Measurements from ENCODE around the gene LNP1. TPM values are rescaled to one million over a fixed set of nuclear protein-coding genes. Genes with fewer than 3 reads are reported as not detected.

Gene LNP1, protein sequence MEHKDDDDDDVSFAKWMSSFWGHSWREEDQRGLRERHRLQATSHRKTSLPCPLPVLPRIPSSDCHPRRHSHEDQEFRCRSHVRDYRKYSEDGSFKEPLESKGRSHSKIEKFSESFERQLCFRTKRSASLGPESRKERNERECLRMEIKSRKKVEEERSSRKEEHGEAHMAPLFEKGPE
- 0.81 and 1.1 TPM in 2 replicates for total RNA-seq

DNA sequence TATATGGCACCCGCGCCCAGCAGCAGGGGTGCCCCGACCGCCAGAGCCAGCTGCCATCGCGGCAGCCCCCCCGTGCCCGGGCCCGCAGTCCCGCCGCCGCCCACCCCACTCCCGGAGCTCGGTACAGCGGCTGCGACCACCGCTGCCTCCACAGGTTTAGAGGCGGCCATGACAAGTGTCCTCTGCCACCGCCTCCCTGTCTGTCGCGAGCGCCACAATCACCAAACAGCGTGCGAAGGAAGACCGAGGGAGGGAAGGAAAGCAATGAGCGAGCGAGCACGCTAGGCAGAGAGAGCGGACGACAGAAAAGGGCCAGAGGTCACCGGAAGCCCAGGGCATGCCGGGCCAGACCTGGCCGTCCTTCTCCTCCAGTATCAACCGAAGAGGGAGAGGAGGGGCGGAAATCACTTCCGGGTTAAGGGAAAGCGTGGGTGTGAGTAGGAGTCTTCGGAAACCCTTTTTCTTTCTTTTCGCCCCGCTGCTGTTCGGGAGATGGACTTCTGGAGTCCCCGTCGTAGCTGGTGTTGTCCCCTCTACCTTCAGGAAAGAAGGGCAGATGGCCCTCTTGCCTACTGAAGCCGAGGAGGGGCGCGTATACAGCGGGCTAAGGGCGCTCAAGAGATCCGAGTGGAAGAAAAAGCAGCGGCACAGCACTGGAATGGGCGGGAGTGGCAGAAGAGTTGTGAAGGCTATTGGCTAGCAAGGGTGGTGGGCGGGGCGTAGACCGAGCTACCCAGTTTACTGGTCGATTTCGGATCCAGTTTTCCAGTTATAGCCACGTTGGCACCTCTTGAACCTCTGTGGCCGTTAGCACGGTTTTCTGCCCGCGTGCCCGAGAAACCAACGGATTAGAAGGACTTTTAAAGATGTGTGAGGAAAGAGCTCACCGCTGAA, at the start of gene LNP1, which contains the start of gene TOMM70:
LNP1 (plus strand) TSS at position 760 of the 894 bp plus-strand sequence. CDS start 28,191 bp downstream, outside the sequence.
TOMM70 (minus strand) TSS at position 310 of the 894 bp plus-strand sequence; CDS start at position 170, 140 bp downstream.

DNA sequence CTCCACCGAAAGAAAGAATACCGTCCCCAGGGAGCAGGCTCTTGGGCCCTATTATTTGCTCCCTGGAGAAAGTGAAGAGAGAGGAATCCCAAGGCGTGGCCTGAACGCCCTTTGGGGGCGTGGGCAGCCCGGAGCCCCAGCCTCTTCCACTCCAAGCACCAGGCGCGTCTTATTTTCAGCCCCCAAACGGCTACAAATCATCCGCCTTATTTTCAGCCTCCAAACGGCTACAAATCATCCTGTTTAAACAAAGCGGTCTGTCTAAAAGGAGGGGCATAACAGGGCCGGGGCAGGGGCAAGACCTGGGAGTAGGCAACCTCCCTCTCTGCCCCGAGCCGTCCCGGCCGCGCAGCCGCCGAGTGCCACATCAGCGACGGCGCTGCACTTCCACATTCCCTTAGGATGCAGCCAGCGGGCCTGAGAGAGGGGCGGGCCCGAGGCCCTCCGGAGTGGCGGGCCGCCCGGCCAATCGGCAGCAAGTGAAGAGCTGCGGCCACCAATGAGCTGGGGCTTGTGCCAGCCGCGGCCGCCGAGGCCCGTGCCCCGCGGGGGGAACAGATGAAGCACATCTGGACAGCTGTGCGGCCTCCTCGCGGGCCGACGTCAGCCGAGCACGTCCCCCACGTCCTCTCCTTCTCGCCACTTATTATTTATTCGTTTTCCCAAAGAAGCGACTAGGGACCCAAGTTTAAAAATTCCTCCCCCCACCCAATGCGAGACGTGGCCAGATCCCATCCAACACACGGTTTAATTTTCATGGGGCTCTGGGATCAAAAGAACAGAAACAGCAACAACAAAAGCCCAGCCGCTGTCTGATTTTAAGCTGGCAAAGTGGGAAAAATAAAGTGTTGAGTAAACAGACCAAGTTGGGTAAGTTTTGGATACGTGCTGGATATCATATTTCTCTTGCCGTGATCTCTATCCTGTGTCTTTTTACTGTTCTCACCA, 91.0 kb downstream of the LNP1 start, which contains the start of gene TMEM45A:
TMEM45A (plus strand) TSS at position 561 of the 948 bp plus-strand sequence. CDS start 62,593 bp downstream, outside the sequence.

Other genes with a start within 250 kb of the LNP1 start
- gene TBC1D23, start 140.5 kb upstream of the LNP1 start, total RNA-seq, result 29.0 and 44.8 TPM in 2 replicates
- gene NIT2, start 66.8 kb upstream of the LNP1 start, total RNA-seq, result 6.2 and 8.3 TPM in 2 replicates
- gene TOMM70, start 450 bp upstream of the LNP1 start, total RNA-seq, result 21.7 and 37.6 TPM in 2 replicates
- 0.97 and 26.1 TPM in 2 replicates for gene TMEM45A, start 91.1 kb downstream of the LNP1 start, total RNA-seq
- gene ADGRG7, start 208.1 kb downstream of the LNP1 start, total RNA-seq, result not detected in 2 replicates

Data from bladder microvascular endothelial cell (primary cell).